Measurements from ENCODE around the gene RIOX2.

DNA sequence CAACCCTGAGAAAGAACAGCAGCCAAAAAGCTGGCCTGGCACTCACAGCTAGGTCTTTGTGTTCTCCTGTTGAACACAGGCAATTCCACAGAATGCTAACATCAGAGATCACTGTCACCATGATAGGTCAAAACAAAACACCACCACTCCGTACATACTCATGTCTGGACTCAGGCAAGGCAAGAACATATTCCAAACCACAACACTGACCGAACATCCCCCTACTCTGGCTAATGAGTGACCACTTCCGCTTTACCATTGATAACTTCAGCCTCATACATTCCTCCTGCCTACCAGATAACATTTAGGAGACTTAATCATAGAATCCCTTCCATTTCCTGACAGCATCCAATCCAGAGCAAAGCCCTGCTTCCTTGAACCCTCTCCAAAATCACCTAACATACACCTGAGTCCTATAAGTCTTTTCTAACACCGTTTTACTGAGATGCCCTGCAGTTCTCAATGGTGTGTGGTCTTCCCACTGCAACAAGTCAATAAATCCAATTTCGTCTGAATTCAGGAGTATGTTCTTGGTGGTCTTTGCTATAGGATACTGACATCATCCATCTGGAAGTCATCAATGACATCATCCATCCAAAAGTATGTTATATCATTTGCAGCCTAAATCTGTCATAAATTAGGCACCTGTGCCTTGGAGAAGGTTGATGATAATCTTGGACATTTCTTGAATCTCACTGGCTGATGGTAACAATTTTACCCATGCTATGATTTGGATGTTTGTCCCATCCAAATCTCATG is 23.7 kb downstream of the RIOX2 start:
- TF ChIP-seq, protein P1, sequence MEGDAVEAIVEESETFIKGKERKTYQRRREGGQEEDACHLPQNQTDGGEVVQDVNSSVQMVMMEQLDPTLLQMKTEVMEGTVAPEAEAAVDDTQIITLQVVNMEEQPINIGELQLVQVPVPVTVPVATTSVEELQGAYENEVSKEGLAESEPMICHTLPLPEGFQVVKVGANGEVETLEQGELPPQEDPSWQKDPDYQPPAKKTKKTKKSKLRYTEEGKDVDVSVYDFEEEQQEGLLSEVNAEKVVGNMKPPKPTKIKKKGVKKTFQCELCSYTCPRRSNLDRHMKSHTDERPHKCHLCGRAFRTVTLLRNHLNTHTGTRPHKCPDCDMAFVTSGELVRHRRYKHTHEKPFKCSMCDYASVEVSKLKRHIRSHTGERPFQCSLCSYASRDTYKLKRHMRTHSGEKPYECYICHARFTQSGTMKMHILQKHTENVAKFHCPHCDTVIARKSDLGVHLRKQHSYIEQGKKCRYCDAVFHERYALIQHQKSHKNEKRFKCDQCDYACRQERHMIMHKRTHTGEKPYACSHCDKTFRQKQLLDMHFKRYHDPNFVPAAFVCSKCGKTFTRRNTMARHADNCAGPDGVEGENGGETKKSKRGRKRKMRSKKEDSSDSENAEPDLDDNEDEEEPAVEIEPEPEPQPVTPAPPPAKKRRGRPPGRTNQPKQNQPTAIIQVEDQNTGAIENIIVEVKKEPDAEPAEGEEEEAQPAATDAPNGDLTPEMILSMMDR (IDR thresholded peaks at IDR 0.05), result no peak
- TF ChIP-seq POLR2A (IDR thresholded peaks at IDR 0.05), result no peak
